AG04449 (cell line): Measurements from ENCODE around the gene SIVA1.

Source experiments
- CTCF ChIA-PET: fragments of 350-600 bp; formaldehyde crosslinking; extraction: SDS; loops from one replicate; lab custom pipeline; 2021; ENCODE audit warnings: antibody characterized with exemption; lab: Yijun Ruan, JAX
- POLR2A ChIA-PET: fragments of 400-600, 350-600 bp; formaldehyde crosslinking; extraction: SDS; loops from one replicate; lab custom pipeline; 2020; ENCODE audit warnings: antibody characterized with exemption, inconsistent platforms; lab: Yijun Ruan, JAX
- DNase-seq: peaks from one replicate; pipeline ENCODE4 v3.0.0-alpha.2; 2010; ENCODE audit warnings: low read depth, low spot score
- H3K4me3 ChIP-seq: 2 replicates; pipeline ENCODE4 v1.5.1; 2011; ENCODE audit warnings: low read depth, mild to moderate bottlenecking, control low read depth, low read length
- CTCF ChIP-seq: IDR thresholded peaks from one replicate; pipeline ENCODE4 v1.5.1; 2011; ENCODE audit warnings: mild to moderate bottlenecking, moderate library complexity, low read length, control low read depth, inconsistent platforms; ENCODE audit not compliant: insufficient read depth; ENCODE audit errors: missing control alignments

Gene SIVA1

GRCh38 chr14:104707608-104708595, 45.0 kb upstream of the SIVA1 start:
- CTCF ChIA-PET = interaction anchor here (0.6 to 6.7 kb wide), 13 partner anchors 10 to 59 kb away, joined by 3 to 61 read pairs (median 4); partner anchors contain the start of genes ADSS1 and INF2

GRCh38 chr14:104708606-104709268, 44.2 kb upstream of the SIVA1 start:
- H3K4me3 ChIP-seq = no peak overlapping the region
- DNase-seq = no peak
- CTCF ChIA-PET = interaction anchor here (0.6 to 6.7 kb wide), 25 partner anchors 8 to 631 kb away, joined by 3 to 61 read pairs (median 4); partner anchors contain the start of genes ADSS1 and INF2
- TF ChIP-seq CTCF = peak; percentile 95
- POLR2A ChIA-PET = interaction anchor here (1.0 kb wide), 1 partner anchor 10 kb away, joined by 3 read pairs; no protein-coding TSS in a partner anchor

More at GRCh38 chr14:104707608-104708595, 45.0 kb upstream of the SIVA1 start:
- H3K4me3 ChIP-seq = no peak overlapping the region
- POLR2A ChIA-PET = interaction anchor here (1.0 kb wide), 1 partner anchor 10 kb away, joined by 3 read pairs; no protein-coding TSS in a partner anchor
- TF ChIP-seq CTCF = no peak
- no peak for DNase-seq

GRCh38 chr14:104709387-104710039, 43.4 kb upstream of the SIVA1 start:
- ChIA-PET CTCF (interaction anchor here (0.6 to 6.7 kb wide), 25 partner anchors 8 to 631 kb away, joined by 3 to 61 read pairs (median 4); partner anchors contain the start of genes ADSS1 and INF2), POLR2A (interaction anchor here (0.9 to 1.0 kb wide), 2 partner anchors 11 to 12 kb away, joined by 3 read pairs; no protein-coding TSS in a partner anchor)
- TF ChIP-seq CTCF = no peak
- H3K4me3 ChIP-seq = no peak overlapping the region
- DNase-seq = no peak

GRCh38 chr14:104710071-104710735, 42.7 kb upstream of the SIVA1 start:
- no peak for DNase-seq
- TF ChIP-seq CTCF = no peak
- CTCF ChIA-PET = interaction anchor here (1.2 to 6.7 kb wide), 9 partner anchors 13 to 65 kb away, joined by 3 to 61 read pairs (median 9); partner anchors contain the start of genes ADSS1 and INF2
- no peak overlapping the region for H3K4me3 ChIP-seq
- POLR2A ChIA-PET = interaction anchor here (0.9 kb wide), 1 partner anchor 12 kb away, joined by 3 read pairs; no protein-coding TSS in a partner anchor

DNA sequence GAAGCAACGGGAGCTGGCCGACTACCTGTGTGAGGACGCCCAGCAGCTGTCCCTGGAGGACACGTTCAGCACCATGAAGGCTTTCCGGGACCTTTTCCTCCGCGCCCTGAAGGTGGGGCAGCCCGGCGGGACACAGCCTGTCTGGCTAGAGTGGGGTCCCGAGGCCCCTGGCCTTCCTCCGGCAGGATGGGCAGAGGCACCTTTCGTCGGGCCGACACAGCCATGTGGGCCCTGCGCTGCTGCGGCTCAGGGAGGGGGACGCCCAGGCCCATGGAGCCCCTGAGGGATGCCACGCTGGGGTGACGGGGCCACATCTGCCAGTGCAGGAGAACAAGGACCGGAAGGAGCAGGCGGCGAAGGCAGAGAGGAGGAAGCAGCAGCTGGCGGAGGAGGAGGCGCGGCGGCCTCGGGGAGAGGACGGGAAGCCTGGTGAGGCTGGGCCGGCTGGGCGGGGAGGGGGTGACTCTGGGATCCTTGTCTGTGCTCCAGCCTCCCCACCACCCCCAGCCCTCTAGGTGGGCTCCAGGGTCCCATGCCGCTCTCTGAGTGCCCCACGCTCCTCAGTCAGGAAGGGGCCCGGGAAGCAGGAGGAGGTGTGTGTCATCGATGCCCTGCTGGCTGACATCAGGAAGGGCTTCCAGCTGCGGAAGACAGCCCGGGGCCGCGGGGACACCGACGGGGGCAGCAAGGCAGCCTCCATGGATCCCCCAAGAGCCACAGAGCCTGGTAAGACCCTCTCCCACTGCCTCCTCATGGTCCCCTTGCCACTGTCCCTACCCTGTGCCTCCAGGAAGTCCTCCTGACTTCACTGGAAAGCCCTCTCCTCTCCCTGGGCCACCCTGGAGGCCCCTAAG, 39.8 kb upstream of the SIVA1 start:
- no peak for DNase-seq
- CTCF ChIA-PET = interaction anchor here (1.3 to 4.9 kb wide), 3 partner anchors 10 to 66 kb away, joined by 4 to 57 read pairs (median 4); partner anchors contain the start of gene ADSS1
- POLR2A ChIA-PET = no interaction called here
- H3K4me3 ChIP-seq = no peak overlapping the region
- TF ChIP-seq CTCF = no peak
